ENCODE results near the gene NADK. TPM values are rescaled to one million over a fixed set of nuclear protein-coding genes. Genes with fewer than 3 reads are reported as not detected.

NADK gene
- total RNA-seq, 1 experiment from 2014 or later: 124 TPM

DNA sequence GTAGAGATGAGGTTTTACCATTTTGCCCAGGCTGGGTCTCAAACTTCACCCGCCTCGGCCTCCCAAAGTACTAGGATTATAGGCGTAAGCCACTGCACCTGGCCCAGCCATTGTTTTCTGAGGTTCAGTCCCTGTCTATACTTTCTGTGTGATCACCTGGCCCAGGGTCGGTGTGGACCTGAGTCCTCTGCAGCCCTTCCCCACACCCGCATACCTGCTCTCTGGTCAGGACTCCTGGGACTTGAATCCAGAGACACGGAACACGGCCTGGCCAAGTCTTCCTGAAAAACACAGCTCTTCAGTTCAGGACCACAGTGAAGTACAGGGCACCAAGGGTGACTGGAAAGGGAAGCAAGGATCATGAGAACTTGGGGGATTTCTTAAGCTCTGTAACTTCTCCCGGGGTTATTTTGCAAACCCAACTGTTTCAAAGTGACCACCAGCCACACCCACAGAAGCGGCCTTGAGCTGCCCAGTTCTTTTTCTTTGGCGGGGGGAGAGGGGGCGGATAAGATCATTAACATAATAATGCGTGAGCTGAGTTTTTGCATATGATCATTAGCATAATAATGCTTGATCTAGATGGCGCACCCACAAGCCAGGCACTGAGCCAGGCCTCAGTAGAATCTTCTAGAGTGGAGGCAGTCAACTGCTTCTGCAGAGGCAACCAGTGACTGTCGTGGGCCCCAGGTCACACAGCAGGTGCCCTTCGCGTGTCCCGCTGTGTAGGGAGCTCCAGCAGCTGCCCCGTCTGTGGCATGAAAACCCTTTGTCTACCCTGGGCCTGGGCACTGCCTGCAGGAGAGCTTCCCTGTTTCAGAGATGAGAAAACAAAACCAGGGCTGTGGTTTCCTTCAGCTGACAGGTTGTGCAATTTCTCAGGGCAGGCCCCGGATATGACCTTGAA lies 1.7 kb upstream of the NADK start (continued):
- TF ChIP-seq, protein P1, sequence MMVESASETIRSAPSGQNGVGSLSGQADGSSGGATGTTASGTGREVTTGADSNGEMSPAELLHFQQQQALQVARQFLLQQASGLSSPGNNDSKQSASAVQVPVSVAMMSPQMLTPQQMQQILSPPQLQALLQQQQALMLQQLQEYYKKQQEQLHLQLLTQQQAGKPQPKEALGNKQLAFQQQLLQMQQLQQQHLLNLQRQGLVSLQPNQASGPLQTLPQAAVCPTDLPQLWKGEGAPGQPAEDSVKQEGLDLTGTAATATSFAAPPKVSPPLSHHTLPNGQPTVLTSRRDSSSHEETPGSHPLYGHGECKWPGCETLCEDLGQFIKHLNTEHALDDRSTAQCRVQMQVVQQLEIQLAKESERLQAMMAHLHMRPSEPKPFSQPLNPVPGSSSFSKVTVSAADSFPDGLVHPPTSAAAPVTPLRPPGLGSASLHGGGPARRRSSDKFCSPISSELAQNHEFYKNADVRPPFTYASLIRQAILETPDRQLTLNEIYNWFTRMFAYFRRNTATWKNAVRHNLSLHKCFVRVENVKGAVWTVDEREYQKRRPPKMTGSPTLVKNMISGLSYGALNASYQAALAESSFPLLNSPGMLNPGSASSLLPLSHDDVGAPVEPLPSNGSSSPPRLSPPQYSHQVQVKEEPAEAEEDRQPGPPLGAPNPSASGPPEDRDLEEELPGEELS (CRISPR knock-in tag; IDR thresholded peaks at IDR 0.05): no peak
- TF ChIP-seq, protein P2, sequence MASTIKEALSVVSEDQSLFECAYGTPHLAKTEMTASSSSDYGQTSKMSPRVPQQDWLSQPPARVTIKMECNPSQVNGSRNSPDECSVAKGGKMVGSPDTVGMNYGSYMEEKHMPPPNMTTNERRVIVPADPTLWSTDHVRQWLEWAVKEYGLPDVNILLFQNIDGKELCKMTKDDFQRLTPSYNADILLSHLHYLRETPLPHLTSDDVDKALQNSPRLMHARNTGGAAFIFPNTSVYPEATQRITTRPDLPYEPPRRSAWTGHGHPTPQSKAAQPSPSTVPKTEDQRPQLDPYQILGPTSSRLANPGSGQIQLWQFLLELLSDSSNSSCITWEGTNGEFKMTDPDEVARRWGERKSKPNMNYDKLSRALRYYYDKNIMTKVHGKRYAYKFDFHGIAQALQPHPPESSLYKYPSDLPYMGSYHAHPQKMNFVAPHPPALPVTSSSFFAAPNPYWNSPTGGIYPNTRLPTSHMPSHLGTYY (CRISPR knock-in tag; IDR thresholded peaks at IDR 0.05): no peak
- TF ChIP-seq ZNF219 (CRISPR knock-in tag; IDR thresholded peaks at IDR 0.05; ENCODE audit: borderline replicate concordance): no peak
- TF ChIP-seq NFATC4 (CRISPR knock-in tag; IDR thresholded peaks at IDR 0.05): 0 out of 2 replicates have a peak, but pooled peaks have one; percentile 54
- TF ChIP-seq NR2C2 (CRISPR knock-in tag; IDR thresholded peaks at IDR 0.05): no peak
- TF ChIP-seq, protein P3, sequence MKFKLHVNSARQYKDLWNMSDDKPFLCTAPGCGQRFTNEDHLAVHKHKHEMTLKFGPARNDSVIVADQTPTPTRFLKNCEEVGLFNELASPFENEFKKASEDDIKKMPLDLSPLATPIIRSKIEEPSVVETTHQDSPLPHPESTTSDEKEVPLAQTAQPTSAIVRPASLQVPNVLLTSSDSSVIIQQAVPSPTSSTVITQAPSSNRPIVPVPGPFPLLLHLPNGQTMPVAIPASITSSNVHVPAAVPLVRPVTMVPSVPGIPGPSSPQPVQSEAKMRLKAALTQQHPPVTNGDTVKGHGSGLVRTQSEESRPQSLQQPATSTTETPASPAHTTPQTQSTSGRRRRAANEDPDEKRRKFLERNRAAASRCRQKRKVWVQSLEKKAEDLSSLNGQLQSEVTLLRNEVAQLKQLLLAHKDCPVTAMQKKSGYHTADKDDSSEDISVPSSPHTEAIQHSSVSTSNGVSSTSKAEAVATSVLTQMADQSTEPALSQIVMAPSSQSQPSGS (CRISPR knock-in tag; IDR thresholded peaks at IDR 0.05; ENCODE audit: borderline replicate concordance, low read depth): no peak
- no peak for TF ChIP-seq JAZF1 (CRISPR knock-in tag; IDR thresholded peaks at IDR 0.05)
- TF ChIP-seq, protein P4, sequence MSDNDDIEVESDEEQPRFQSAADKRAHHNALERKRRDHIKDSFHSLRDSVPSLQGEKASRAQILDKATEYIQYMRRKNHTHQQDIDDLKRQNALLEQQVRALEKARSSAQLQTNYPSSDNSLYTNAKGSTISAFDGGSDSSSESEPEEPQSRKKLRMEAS (CRISPR knock-in tag; IDR thresholded peaks at IDR 0.05): peak; percentile 62; the same call in 1 of the 2 replicates
- no peak for TF ChIP-seq FOXP1 (CRISPR knock-in tag; IDR thresholded peaks at IDR 0.05; ENCODE audit: borderline replicate concordance)
- TF ChIP-seq, protein P5, sequence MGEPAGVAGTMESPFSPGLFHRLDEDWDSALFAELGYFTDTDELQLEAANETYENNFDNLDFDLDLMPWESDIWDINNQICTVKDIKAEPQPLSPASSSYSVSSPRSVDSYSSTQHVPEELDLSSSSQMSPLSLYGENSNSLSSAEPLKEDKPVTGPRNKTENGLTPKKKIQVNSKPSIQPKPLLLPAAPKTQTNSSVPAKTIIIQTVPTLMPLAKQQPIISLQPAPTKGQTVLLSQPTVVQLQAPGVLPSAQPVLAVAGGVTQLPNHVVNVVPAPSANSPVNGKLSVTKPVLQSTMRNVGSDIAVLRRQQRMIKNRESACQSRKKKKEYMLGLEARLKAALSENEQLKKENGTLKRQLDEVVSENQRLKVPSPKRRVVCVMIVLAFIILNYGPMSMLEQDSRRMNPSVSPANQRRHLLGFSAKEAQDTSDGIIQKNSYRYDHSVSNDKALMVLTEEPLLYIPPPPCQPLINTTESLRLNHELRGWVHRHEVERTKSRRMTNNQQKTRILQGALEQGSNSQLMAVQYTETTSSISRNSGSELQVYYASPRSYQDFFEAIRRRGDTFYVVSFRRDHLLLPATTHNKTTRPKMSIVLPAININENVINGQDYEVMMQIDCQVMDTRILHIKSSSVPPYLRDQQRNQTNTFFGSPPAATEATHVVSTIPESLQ (CRISPR knock-in tag; IDR thresholded peaks at IDR 0.05): no peak
- TF ChIP-seq CREM (CRISPR knock-in tag; IDR thresholded peaks at IDR 0.05): no peak
- TF ChIP-seq HMGA2 (CRISPR knock-in tag; IDR thresholded peaks at IDR 0.05): no peak
- peak; percentile 51; the same call in 1 of the 2 replicates for TF ChIP-seq SP1 (CRISPR knock-in tag; conservative IDR thresholded peaks at IDR 0.05)
- TF ChIP-seq, protein P6, sequence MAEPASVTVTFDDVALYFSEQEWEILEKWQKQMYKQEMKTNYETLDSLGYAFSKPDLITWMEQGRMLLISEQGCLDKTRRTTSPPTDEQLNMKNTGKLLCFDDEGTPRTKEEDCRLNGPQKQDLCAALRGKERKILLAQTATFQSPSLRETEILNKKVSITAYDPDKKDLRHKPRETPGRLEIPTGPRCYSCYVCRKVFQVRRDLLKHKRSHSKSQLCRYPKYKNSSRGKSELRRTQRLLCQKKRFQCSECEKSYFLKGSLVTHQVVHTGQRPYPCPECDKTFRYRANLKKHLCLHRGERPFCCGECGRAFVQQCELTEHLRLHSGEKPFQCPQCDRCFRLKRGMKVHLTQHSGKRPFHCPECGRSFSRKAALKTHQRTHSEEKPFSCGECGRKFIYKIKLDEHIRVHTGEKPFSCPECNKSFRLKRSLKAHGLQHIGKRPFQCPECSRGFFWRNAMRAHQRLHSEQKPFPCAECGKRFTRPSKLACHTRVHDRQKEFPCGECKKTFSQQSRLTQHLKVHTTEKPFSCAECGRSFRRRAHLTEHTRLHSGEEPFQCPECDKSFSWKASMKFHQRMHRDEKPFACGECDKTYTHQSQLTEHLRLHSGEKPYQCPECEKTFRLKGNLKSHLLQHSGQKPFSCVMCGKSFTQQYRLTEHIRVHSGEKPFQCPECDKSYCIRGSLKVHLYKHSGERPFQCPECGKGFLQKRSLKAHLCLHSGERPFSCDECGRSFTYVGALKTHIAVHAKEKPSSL (CRISPR knock-in tag; conservative IDR thresholded peaks at IDR 0.05): no peak
- TF ChIP-seq, protein P7, sequence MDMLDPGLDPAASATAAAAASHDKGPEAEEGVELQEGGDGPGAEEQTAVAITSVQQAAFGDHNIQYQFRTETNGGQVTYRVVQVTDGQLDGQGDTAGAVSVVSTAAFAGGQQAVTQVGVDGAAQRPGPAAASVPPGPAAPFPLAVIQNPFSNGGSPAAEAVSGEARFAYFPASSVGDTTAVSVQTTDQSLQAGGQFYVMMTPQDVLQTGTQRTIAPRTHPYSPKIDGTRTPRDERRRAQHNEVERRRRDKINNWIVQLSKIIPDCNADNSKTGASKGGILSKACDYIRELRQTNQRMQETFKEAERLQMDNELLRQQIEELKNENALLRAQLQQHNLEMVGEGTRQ (CRISPR knock-in tag; IDR thresholded peaks at IDR 0.05): no peak
- no peak for TF ChIP-seq ZNF138 (CRISPR knock-in tag; conservative IDR thresholded peaks at IDR 0.05)
- no peak for TF ChIP-seq ELF4 (CRISPR knock-in tag; IDR thresholded peaks at IDR 0.05; ENCODE audit: low read depth)
- TF ChIP-seq, protein P8, sequence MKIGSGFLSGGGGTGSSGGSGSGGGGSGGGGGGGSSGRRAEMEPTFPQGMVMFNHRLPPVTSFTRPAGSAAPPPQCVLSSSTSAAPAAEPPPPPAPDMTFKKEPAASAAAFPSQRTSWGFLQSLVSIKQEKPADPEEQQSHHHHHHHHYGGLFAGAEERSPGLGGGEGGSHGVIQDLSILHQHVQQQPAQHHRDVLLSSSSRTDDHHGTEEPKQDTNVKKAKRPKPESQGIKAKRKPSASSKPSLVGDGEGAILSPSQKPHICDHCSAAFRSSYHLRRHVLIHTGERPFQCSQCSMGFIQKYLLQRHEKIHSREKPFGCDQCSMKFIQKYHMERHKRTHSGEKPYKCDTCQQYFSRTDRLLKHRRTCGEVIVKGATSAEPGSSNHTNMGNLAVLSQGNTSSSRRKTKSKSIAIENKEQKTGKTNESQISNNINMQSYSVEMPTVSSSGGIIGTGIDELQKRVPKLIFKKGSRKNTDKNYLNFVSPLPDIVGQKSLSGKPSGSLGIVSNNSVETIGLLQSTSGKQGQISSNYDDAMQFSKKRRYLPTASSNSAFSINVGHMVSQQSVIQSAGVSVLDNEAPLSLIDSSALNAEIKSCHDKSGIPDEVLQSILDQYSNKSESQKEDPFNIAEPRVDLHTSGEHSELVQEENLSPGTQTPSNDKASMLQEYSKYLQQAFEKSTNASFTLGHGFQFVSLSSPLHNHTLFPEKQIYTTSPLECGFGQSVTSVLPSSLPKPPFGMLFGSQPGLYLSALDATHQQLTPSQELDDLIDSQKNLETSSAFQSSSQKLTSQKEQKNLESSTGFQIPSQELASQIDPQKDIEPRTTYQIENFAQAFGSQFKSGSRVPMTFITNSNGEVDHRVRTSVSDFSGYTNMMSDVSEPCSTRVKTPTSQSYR (CRISPR knock-in tag; IDR thresholded peaks at IDR 0.05): no peak
- TF ChIP-seq, protein P9, sequence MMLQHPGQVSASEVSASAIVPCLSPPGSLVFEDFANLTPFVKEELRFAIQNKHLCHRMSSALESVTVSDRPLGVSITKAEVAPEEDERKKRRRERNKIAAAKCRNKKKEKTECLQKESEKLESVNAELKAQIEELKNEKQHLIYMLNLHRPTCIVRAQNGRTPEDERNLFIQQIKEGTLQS (CRISPR knock-in tag; conservative IDR thresholded peaks at IDR 0.05): no peak
- TF ChIP-seq ZNF423 (CRISPR knock-in tag; IDR thresholded peaks at IDR 0.05): peak; percentile 87
- TF ChIP-seq MYBL2 (CRISPR knock-in tag; IDR thresholded peaks at IDR 0.05): 0 out of 2 replicates have a peak, but pooled peaks have one; percentile 21
- TF ChIP-seq, protein P10, sequence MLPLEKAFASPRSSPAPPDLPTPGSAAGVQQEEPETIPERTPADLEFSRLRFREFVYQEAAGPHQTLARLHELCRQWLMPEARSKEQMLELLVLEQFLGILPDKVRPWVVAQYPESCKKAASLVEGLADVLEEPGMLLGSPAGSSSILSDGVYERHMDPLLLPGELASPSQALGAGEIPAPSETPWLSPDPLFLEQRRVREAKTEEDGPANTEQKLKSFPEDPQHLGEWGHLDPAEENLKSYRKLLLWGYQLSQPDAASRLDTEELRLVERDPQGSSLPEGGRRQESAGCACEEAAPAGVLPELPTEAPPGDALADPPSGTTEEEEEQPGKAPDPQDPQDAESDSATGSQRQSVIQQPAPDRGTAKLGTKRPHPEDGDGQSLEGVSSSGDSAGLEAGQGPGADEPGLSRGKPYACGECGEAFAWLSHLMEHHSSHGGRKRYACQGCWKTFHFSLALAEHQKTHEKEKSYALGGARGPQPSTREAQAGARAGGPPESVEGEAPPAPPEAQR (CRISPR knock-in tag; IDR thresholded peaks at IDR 0.05): no peak
